GM23338 (cell line): ENCODE data around the gene NXPH3. TPM values are rescaled to one million over a fixed set of nuclear protein-coding genes. Genes with fewer than 3 reads are reported as not detected.

ENCODE experiments used
- ATAC-seq: fragments of 200-7000 bp; cut with Tn5 transposase; 3 replicates; pipeline ENCODE4 v1.9.1; 2020
- DNase-seq: peaks from one replicate; pipeline ENCODE4 v3.0.0-alpha.2; 2015; ENCODE audit warnings: low spot score
- H2AFZ ChIP-seq: fragments of 200-600 bp; sonication (generic); 2 replicates; pipeline ENCODE4 v1.8.0; 2016; ENCODE audit warnings: antibody characterized with exemption, mild to moderate bottlenecking, moderate library complexity
- H3F3A ChIP-seq: fragments of 200-600 bp; sonication (generic); replicated peaks from 2 replicates; pipeline ENCODE4 v1.8.0; 2017; ENCODE audit warnings: antibody characterized with exemption, mixed run types, low read depth
- H3K27ac ChIP-seq: fragments of 200-600 bp; sonication (generic); 2 replicates; pipeline ENCODE4 v1.6.1; 2016; ENCODE audit warnings: low read depth
- H3K27me3 ChIP-seq: fragments of 200-600 bp; sonication (generic); 2 replicates; pipeline ENCODE4 v1.8.0; 2016; ENCODE audit warnings: mild to moderate bottlenecking, mixed run types, moderate library complexity; ENCODE audit not compliant: insufficient read depth
- H3K36me3 ChIP-seq: fragments of 200-600 bp; sonication (generic); 2 replicates; pipeline ENCODE4 v1.8.0; 2016; ENCODE audit warnings: mild to moderate bottlenecking; ENCODE audit not compliant: insufficient read depth
- H3K4me1 ChIP-seq: fragments of 200-600 bp; sonication (generic); 2 replicates; pipeline ENCODE4 v1.8.0; 2016; ENCODE audit warnings: mild to moderate bottlenecking, moderate library complexity; ENCODE audit not compliant: insufficient read depth
- H3K4me2 ChIP-seq: fragments of 200-600 bp; sonication (generic); 2 replicates; pipeline ENCODE4 v1.7.1; 2017; ENCODE audit warnings: mixed run types
- H3K4me3 ChIP-seq: fragments of 200-600 bp; sonication (generic); 2 replicates; pipeline ENCODE4 v1.6.1; 2016; ENCODE audit warnings: mixed run types
- H3K79me2 ChIP-seq: fragments of 200-600 bp; sonication (generic); replicated peaks from 2 replicates; pipeline ENCODE4 v1.8.0; 2017; ENCODE audit warnings: mild to moderate bottlenecking; ENCODE audit not compliant: insufficient read depth
- H3K9me2 ChIP-seq: fragments of 200-600 bp; sonication (generic); 2 replicates; pipeline ENCODE4 v1.8.0; 2017; ENCODE audit not compliant: insufficient read depth
- H4K20me1 ChIP-seq: fragments of 200-600 bp; sonication (generic); replicated peaks from 2 replicates; pipeline ENCODE4 v1.8.0; 2017; ENCODE audit warnings: mild to moderate bottlenecking; ENCODE audit not compliant: insufficient read depth
- H3K27ac Mint-ChIP-seq: 2 replicates; pipeline ENCODE4 v1.8.0; 2020; ENCODE audit warnings: inconsistent platforms, mild to moderate bottlenecking, moderate library complexity, mixed read lengths
- H3K27me3 Mint-ChIP-seq: 3 replicates; pipeline ENCODE4 v1.8.0; 2022; ENCODE audit warnings: low read depth, mild to moderate bottlenecking, moderate library complexity, mixed read lengths, inconsistent platforms; ENCODE audit not compliant: insufficient read depth, poor library complexity
- H3K36me3 Mint-ChIP-seq: 3 replicates; pipeline ENCODE4 v1.8.0; 2021; ENCODE audit warnings: low read depth, mild to moderate bottlenecking, inconsistent platforms, moderate library complexity, mixed read lengths
- H3K4me1 Mint-ChIP-seq: 3 replicates; pipeline ENCODE4 v1.8.0; 2020; ENCODE audit warnings: mild to moderate bottlenecking, inconsistent platforms, mixed read lengths
- H3K4me3 Mint-ChIP-seq: 3 replicates; pipeline ENCODE4 v1.8.0; 2021; ENCODE audit warnings: moderate library complexity, mild to moderate bottlenecking, inconsistent platforms, mixed read lengths
- H3K9me3 Mint-ChIP-seq: 3 replicates; pipeline ENCODE4 v1.8.0; 2020; ENCODE audit warnings: moderate library complexity, mild to moderate bottlenecking, inconsistent platforms, mixed read lengths
- CREB1 ChIP-seq: fragments of 250-450 bp; sonication (Bioruptor Pico); IDR thresholded peaks from 2 replicates; pipeline ENCODE4 v1.5.0; 2020; ENCODE audit warnings: low read depth, mild to moderate bottlenecking, moderate library complexity
- CTCF ChIP-seq, 2 experiments: fragments of 200-600 bp in 1 of 2; sonication (generic) in 1 of 2; conservative IDR thresholded peaks; 2 replicates each; pipeline versions ENCODE4 v1.5.1 to v1.6.1; 2016 to 2017; ENCODE audit warnings: antibody characterized with exemption in 2 of 2, low read depth in 2 of 2, mild to moderate bottlenecking in 2 of 2, moderate library complexity in 1 of 2
- EZH2 ChIP-seq: fragments of 200-600 bp; sonication (generic); IDR thresholded peaks from one replicate; pipeline ENCODE4 v1.8.0; 2017; ENCODE audit warnings: antibody characterized with exemption, mild to moderate bottlenecking, low read depth; ENCODE audit not compliant: unreplicated experiment
- EZH2phosphoT487 ChIP-seq: fragments of 200-600 bp; sonication (generic); IDR thresholded peaks from one replicate; pipeline ENCODE4 v1.8.1; 2018; ENCODE audit warnings: antibody characterized with exemption; ENCODE audit not compliant: unreplicated experiment
- JUNB ChIP-seq: IDR thresholded peaks from one replicate; pipeline ENCODE4 v1.6.1; 2016; ENCODE audit warnings: antibody characterized with exemption; ENCODE audit not compliant: unreplicated experiment
- NANOG ChIP-seq: IDR thresholded peaks from 2 replicates; pipeline ENCODE4 v1.6.1; 2016; ENCODE audit warnings: antibody characterized with exemption, borderline replicate concordance
- POLR2AphosphoS5 ChIP-seq: IDR thresholded peaks from 2 replicates; pipeline ENCODE4 v1.6.1; 2016; ENCODE audit warnings: antibody characterized with exemption, low read depth
- ZNF331 ChIP-seq: fragments of 250-450 bp; sonication (Bioruptor Pico); IDR thresholded peaks from 2 replicates; pipeline ENCODE4 v1.5.0; 2020; ENCODE audit warnings: low read depth, mild to moderate bottlenecking, moderate library complexity
- polyA plus RNA-seq: library from polyadenylated mRNA; unstranded; fragments of >200 nt; fragmentation: Nextera tagmentation; extraction: Ambion mirVana; gene quantifications from 2 replicates; pipeline ENCODE4 v1.2.1, GENCODE V29; 2016
- total RNA-seq: library from RNA; depleted of rRNA; stranded (reverse); fragments of >200 nt; shearing (Covaris generic); gene quantifications from 2 replicates; pipeline ENCODE4 v1.2.3, GENCODE V29; 2014
- TF ChIP-seq, protein P1 (sequence below): IDR thresholded peaks from one replicate; pipeline ENCODE4 v1.6.1; 2018; ENCODE audit warnings: antibody characterized with exemption; ENCODE audit not compliant: unreplicated experiment
- TF ChIP-seq, protein P2 (sequence below): IDR thresholded peaks from 2 replicates; pipeline ENCODE4 v1.6.1; 2016; ENCODE audit warnings: antibody characterized with exemption

Gene NXPH3
- total and polyA plus RNA-seq, 2 experiments from 2014 or later = 0.23 to 2.7 TPM

DNA sequence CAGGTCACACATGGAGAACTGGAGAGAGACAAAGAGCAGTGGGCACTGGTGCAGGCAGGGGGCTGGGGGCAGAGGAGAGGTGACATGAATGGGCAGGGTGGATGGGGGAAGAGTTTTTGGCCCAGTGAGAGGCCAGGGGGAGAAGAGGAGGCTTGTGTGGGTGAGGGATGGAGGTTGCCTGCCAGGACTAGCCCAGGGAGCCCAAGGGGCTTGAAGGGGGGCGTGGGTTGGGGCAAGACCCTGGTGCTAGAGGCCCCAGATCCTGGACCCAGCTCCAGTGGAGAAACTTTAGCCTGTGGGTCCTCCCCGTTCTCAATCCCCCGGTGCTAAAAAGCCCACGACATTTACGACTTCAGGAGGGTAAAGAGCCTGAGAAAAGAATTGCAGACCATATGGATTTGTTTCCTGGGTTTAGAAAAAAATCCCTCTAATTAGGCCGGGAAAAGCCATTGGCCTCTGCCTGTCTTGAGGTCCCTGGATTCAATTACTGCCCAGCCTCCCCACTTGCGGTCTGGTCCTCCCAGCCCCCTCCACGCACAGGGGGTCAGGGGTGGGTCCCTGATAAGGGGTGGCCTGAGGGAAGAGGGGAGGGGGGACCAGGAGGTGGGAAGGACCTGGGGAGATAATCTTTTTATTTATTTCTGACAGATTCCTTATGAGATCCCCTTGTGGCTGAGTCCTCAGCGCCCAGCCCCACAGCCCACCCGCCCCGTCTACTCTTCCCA, 47.6 kb upstream of the NXPH3 start (continued):
- TF ChIP-seq, protein P1, sequence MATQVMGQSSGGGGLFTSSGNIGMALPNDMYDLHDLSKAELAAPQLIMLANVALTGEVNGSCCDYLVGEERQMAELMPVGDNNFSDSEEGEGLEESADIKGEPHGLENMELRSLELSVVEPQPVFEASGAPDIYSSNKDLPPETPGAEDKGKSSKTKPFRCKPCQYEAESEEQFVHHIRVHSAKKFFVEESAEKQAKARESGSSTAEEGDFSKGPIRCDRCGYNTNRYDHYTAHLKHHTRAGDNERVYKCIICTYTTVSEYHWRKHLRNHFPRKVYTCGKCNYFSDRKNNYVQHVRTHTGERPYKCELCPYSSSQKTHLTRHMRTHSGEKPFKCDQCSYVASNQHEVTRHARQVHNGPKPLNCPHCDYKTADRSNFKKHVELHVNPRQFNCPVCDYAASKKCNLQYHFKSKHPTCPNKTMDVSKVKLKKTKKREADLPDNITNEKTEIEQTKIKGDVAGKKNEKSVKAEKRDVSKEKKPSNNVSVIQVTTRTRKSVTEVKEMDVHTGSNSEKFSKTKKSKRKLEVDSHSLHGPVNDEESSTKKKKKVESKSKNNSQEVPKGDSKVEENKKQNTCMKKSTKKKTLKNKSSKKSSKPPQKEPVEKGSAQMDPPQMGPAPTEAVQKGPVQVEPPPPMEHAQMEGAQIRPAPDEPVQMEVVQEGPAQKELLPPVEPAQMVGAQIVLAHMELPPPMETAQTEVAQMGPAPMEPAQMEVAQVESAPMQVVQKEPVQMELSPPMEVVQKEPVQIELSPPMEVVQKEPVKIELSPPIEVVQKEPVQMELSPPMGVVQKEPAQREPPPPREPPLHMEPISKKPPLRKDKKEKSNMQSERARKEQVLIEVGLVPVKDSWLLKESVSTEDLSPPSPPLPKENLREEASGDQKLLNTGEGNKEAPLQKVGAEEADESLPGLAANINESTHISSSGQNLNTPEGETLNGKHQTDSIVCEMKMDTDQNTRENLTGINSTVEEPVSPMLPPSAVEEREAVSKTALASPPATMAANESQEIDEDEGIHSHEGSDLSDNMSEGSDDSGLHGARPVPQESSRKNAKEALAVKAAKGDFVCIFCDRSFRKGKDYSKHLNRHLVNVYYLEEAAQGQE = no peak
- TF ChIP-seq CREB1 (CRISPR knock-in tag) (no peak), EZH2phosphoT487 (no peak), EZH2 (no peak), POLR2AphosphoS5 (no peak)
- TF ChIP-seq, protein P2, sequence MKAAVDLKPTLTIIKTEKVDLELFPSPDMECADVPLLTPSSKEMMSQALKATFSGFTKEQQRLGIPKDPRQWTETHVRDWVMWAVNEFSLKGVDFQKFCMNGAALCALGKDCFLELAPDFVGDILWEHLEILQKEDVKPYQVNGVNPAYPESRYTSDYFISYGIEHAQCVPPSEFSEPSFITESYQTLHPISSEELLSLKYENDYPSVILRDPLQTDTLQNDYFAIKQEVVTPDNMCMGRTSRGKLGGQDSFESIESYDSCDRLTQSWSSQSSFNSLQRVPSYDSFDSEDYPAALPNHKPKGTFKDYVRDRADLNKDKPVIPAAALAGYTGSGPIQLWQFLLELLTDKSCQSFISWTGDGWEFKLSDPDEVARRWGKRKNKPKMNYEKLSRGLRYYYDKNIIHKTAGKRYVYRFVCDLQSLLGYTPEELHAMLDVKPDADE = no peak

DNA sequence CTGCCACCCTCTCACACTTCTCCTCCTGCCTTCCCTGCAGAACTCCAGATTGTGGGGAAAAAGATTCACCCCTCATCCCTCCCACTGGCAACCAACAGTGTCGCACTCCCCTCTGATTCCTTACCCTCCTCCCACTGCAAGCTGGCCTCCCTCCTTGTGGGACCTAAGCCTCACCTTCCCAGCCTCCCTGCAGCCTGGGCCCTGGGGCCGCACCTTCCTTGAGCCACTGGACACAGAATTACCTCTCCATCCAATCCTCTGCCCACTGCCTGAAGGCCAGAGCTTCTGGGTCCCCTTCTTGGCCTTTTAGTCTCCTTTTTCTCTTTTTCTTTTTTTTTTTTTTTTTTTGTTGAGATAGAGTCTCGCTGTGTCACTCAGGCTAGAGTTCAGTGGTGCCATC, 46.7 kb upstream of the NXPH3 start:
- Histone ChIP-seq H3K27me3 (no peaks in the 10 kb centered on the region), H3K4me1 (no peaks in the 10 kb centered on the region), H4K20me1 (no peaks in the 10 kb centered on the region), H3K4me2 (no peak overlapping the region), H3K79me2 (no peaks in the 10 kb centered on the region), H2AFZ (no peak overlapping the region), H3K9me2 (no peaks in the 10 kb centered on the region), H3F3A (no peaks in the 10 kb centered on the region), H3K27ac (no peak overlapping the region), H3K4me3 (no peak overlapping the region), H3K36me3 (no peaks in the 10 kb centered on the region)
- Mint-ChIP-seq H3K27ac (no peak overlapping the region), H3K4me3 (no peak overlapping the region), H3K4me1 (peaks cover 3% of the 10 kb centered on the region; the same call in 1 of the 3 replicates), H3K9me3 (no peaks in the 10 kb centered on the region; the same call in 2 of the 3 replicates), H3K36me3 (no peaks in the 10 kb centered on the region), H3K27me3 (peaks cover 2% of the 10 kb centered on the region)
- ATAC-seq (no peak), DNase-seq (no peak)
- TF ChIP-seq EZH2phosphoT487 (no peak), POLR2AphosphoS5 (no peak), ZNF331 (CRISPR knock-in tag) (no peak), NANOG (no peak), CTCF (conservative IDR thresholded peaks at IDR 0.05; ENCODE audit: low read depth in 2 of 2) (no peak), EZH2 (no peak), JUNB (no peak)
- TF ChIP-seq, protein P2 = no peak
